ENCODE data around the gene MYO18B. TPM values are rescaled to one million over a fixed set of nuclear protein-coding genes. Genes with fewer than 3 reads are reported as not detected.

The MYO18B gene
- total and polyA plus RNA-seq, 2 donors (not counting 1 experiment from before 2014, with no cell fraction given): 0.15 TPM; not detected in 1

DNA sequence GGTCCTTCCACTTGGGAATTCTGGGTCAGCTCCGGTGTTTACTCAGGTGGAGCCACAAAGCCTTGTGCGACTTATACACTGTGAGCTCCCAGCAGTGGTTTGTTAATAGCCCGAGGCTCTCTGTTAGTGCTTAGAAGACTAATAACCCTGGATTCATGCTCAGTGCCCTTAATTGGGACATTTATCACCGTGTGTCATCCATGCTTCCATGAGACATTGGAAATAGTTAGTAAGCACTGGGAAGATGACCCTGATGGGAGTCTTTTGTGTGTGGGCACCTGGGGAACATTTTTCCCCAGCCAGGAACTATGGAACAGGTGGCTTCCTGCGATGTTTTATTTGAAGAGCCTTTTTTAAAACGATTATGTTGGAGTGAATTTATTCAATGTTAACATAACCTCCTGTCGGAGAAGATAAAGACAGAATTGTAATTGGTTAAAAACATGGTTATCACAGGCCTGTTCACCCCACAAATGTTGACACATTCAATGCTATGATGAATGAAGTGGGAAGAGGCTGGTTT lies 188.9 kb downstream of the MYO18B start:
- no peaks in the 10 kb centered on the region for H3K9me3 Mint-ChIP-seq (ENCODE audit: insufficient read depth)
- ChIA-PET POLR2A (no interaction called here), CTCF (no interaction called here)
- Histone ChIP-seq H3K9ac (ENCODE audit: low read length) (no peak overlapping the region), H3K79me2 (ENCODE audit: control insufficient read depth, insufficient read depth, low read length) (no peaks in the 10 kb centered on the region), H3K27ac (ENCODE audit: low read length in 2 of 2) (no peak overlapping the region), H3K36me3 (replicated peaks in 1 of 2; ENCODE audit: control extremely low read depth in 1 of 2, control insufficient read depth in 1 of 2, extremely low read depth in 1 of 2, insufficient read depth in 2 of 2, low read length in 1 of 2) (no peaks in the 10 kb centered on the region), H3K4me2 (replicated peaks; ENCODE audit: low read depth, low read length, poor library complexity, severe bottlenecking) (no peak overlapping the region), H2AFZ (ENCODE audit: insufficient read depth, low read depth, low read length, poor library complexity, severe bottlenecking) (no peak overlapping the region), H3K27me3 (replicated peaks in 1 of 4; ENCODE audit: control extremely low read depth in 1 of 4, control insufficient read depth in 3 of 4, insufficient read depth in 4 of 4, low read length in 3 of 4) (peaks cover 0 to 3% (median 0%) of the 10 kb centered on the region in 4 experiments), H3K4me3 (ENCODE audit: control extremely low read depth in 1 of 5, extremely low read depth in 1 of 5, insufficient read depth in 1 of 5, low read depth in 2 of 5, low read length in 4 of 5) (no peak overlapping the region), H4K20me1 (ENCODE audit: control insufficient read depth, insufficient read depth, low read length, poor library complexity, severe bottlenecking) (no peaks in the 10 kb centered on the region), H3K4me1 (ENCODE audit: control insufficient read depth in 2 of 2, insufficient read depth in 2 of 2, low read length in 2 of 2) (no peaks in the 10 kb centered on the region), H3K9me3 (ENCODE audit: control extremely low read depth in 1 of 3, control insufficient read depth in 2 of 3, insufficient read depth in 1 of 3, low read length in 2 of 3) (peaks cover 0 to 7% (median 1%) of the 10 kb centered on the region in 3 donors)
- DNase-seq (no peak), ATAC-seq (ENCODE audit: low read depth) (no peak)
- peaks cover 37% of the 10 kb centered on the region for H3K27me3 Mint-ChIP-seq
- no peak overlapping the region for H3K4me3 Mint-ChIP-seq
- 78% methylated on average over 4 of the region's 7 CpGs for WGBS (ENCODE audit: insufficient coverage)
- intact Hi-C loops (cut with micrococcal nuclease): no loop called here
- no peak overlapping the region for H3K27ac Mint-ChIP-seq
- H3K4me1 Mint-ChIP-seq: no peaks in the 10 kb centered on the region
- TF ChIP-seq EZH2 (IDR thresholded peaks at IDR 0.05; ENCODE audit: borderline replicate concordance, insufficient read depth, low read depth, low read length, poor library complexity, severe bottlenecking) (no peak), CTCF (IDR thresholded peaks at IDR 0.05) (no peak)

- H3K4me2 ChIP-seq (replicated peaks; ENCODE audit: low read depth, low read length, poor library complexity, severe bottlenecking): no peak overlapping the region
- peaks cover 0 to 3% (median 0%) of the 10 kb centered on the region in 4 experiments for H3K27me3 ChIP-seq (replicated peaks in 1 of 4; ENCODE audit: control extremely low read depth in 1 of 4, control insufficient read depth in 3 of 4, insufficient read depth in 4 of 4, low read length in 3 of 4)
- no peaks in the 10 kb centered on the region for H3K79me2 ChIP-seq (ENCODE audit: control insufficient read depth, insufficient read depth, low read length)
- intact Hi-C loops (cut with micrococcal nuclease): no loop called here
- ChIA-PET POLR2A (no interaction called here), CTCF (no interaction called here)
- H3K4me3 ChIP-seq (ENCODE audit: control extremely low read depth in 1 of 5, extremely low read depth in 1 of 5, insufficient read depth in 1 of 5, low read depth in 2 of 5, low read length in 4 of 5): no peak overlapping the region
- Mint-ChIP-seq H3K4me1 (no peaks in the 10 kb centered on the region), H3K4me3 (no peak overlapping the region), H3K27ac (no peak overlapping the region), H3K9me3 (ENCODE audit: insufficient read depth) (peaks cover 4% of the 10 kb centered on the region), H3K27me3 (peaks cover 39% of the 10 kb centered on the region)
- no peak for DNase-seq
- H2AFZ ChIP-seq (ENCODE audit: insufficient read depth, low read depth, low read length, poor library complexity, severe bottlenecking): no peak overlapping the region
- H3K4me1 ChIP-seq (ENCODE audit: control insufficient read depth in 2 of 2, insufficient read depth in 2 of 2, low read length in 2 of 2): no peaks in the 10 kb centered on the region
- no peak for TF ChIP-seq EZH2 (IDR thresholded peaks at IDR 0.05; ENCODE audit: borderline replicate concordance, insufficient read depth, low read depth, low read length, poor library complexity, severe bottlenecking)
- no peak for TF ChIP-seq CTCF (IDR thresholded peaks at IDR 0.05)
- no peaks in the 10 kb centered on the region for H3K36me3 ChIP-seq (replicated peaks in 1 of 2; ENCODE audit: control extremely low read depth in 1 of 2, control insufficient read depth in 1 of 2, extremely low read depth in 1 of 2, insufficient read depth in 2 of 2, low read length in 1 of 2)
- H3K27ac ChIP-seq (ENCODE audit: low read length in 2 of 2): no peak overlapping the region
- no peak overlapping the region for H3K9ac ChIP-seq (ENCODE audit: low read length)
- no peaks in the 10 kb centered on the region for H4K20me1 ChIP-seq (ENCODE audit: control insufficient read depth, insufficient read depth, low read length, poor library complexity, severe bottlenecking)
- ATAC-seq (ENCODE audit: low read depth): no peak
- H3K9me3 ChIP-seq (ENCODE audit: control extremely low read depth in 1 of 3, control insufficient read depth in 2 of 3, insufficient read depth in 1 of 3, low read length in 2 of 3): peaks cover 0 to 11% (median 1%) of the 10 kb centered on the region in 3 donors
- no CpG with 5 or more reads among the region's 3 CpGs for WGBS (ENCODE audit: insufficient coverage)
Observed at GRCh38 chr22:25933158-25933788, 191.3 kb downstream of the MYO18B start.
